Measurements from ENCODE around the gene GOT1. TPM values are rescaled to one million over a fixed set of nuclear protein-coding genes. Genes with fewer than 3 reads are reported as not detected.

The GOT1 gene
- total and polyA plus RNA-seq, 8 donors = 26.5 to 32.5 (median 29.5) TPM

- intact Hi-C loops (cut with DNase I) = no loop called here
- Histone ChIP-seq H3K4me3 (no peak overlapping the region), H3K27me3 (no peaks in the 10 kb centered on the region), H3K27ac (no peak overlapping the region), H3K9me3 (no peaks in the 10 kb centered on the region), H3K4me1 (no peaks in the 10 kb centered on the region), H3K36me3 (peaks cover 0 to 26% of the 10 kb centered on the region in 2 donors)
- ATAC-seq (no peak), DNase-seq (no peak)
- TF ChIP-seq CTCF (IDR thresholded peaks at IDR 0.05) = no peak
Measured at GRCh38 chr10:99418910-99419624, 11.4 kb downstream of the GOT1 start.

- no peaks in the 10 kb centered on the region for H3K9me3 ChIP-seq
- H3K4me3 ChIP-seq = no peak overlapping the region
- intact Hi-C loops (cut with DNase I) = no loop called here
- H3K27me3 ChIP-seq = no peaks in the 10 kb centered on the region
- H3K36me3 ChIP-seq = peaks cover 0 to 7% of the 10 kb centered on the region in 2 donors
- no peak for ATAC-seq
- H3K27ac ChIP-seq = no peak overlapping the region
- TF ChIP-seq CTCF (IDR thresholded peaks at IDR 0.05) = no peak
- no peak for DNase-seq
- no peaks in the 10 kb centered on the region for H3K4me1 ChIP-seq
Measured at GRCh38 chr10:99412099-99412498, 18.3 kb downstream of the GOT1 start.

GRCh38 chr10:99411546-99411945 is 18.9 kb downstream of the GOT1 start:
- Histone ChIP-seq H3K27ac (no peak overlapping the region), H3K4me3 (no peak overlapping the region), H3K9me3 (no peaks in the 10 kb centered on the region), H3K36me3 (peaks cover 0 to 11% of the 10 kb centered on the region in 2 donors), H3K4me1 (no peaks in the 10 kb centered on the region), H3K27me3 (no peaks in the 10 kb centered on the region)
- no peak for ATAC-seq
- no peak for TF ChIP-seq CTCF (IDR thresholded peaks at IDR 0.05)
- intact Hi-C loops (cut with DNase I) = no loop called here
- DNase-seq = no peak

- Histone ChIP-seq H3K36me3 (peaks cover 0 to 18% of the 10 kb centered on the region in 2 donors), H3K27ac (no peak overlapping the region), H3K9me3 (no peaks in the 10 kb centered on the region), H3K27me3 (no peaks in the 10 kb centered on the region), H3K4me3 (no peak overlapping the region), H3K4me1 (no peaks in the 10 kb centered on the region)
- no peak for TF ChIP-seq CTCF (IDR thresholded peaks at IDR 0.05)
- ATAC-seq = no peak
- no peak for DNase-seq
- intact Hi-C loops (cut with DNase I) = no loop called here
Measured at GRCh38 chr10:99410876-99411275, 19.5 kb downstream of the GOT1 start.

- no peak overlapping the region for H3K27ac ChIP-seq
- ATAC-seq (no peak), DNase-seq (no peak)
- no peaks in the 10 kb centered on the region for H3K4me1 ChIP-seq
- intact Hi-C loops (cut with DNase I) = no loop called here
- TF ChIP-seq CTCF (IDR thresholded peaks at IDR 0.05) = no peak
- H3K9me3 ChIP-seq = no peaks in the 10 kb centered on the region
- H3K4me3 ChIP-seq = no peak overlapping the region
- no peaks in the 10 kb centered on the region for H3K27me3 ChIP-seq
- H3K36me3 ChIP-seq = peaks cover 0 to 23% of the 10 kb centered on the region in 2 donors
Measured at GRCh38 chr10:99410146-99410545, 20.3 kb downstream of the GOT1 start.

Data from left lung (tissue), 10 donors.